Panc1 (cell line): Measurements from ENCODE around the gene BTBD19. TPM values are rescaled to one million over a fixed set of nuclear protein-coding genes. Genes with fewer than 3 reads are reported as not detected.

Experiments
- ATAC-seq: fragments of 200-7000 bp; cut with Tn5 transposase; 2 replicates; pipeline ENCODE4 v1.9.1; 2020; ENCODE audit warnings: mild to moderate bottlenecking, moderate library complexity
- BruUV-seq: library from RNA; stranded (reverse); fragments of 400-500 nt; replicated peaks from 2 replicates; lab custom pipeline; 2021; lab: Mats Ljungman, UMichigan
- CTCF ChIA-PET: fragments of 300-600 bp; sonication (Branson Sonifier 250); formaldehyde crosslinking; loops from one replicate; lab custom pipeline; 2022; ENCODE audit warnings: antibody characterized with exemption; lab: Charles Lee
- POLR2A ChIA-PET: fragments of 300-600 bp; sonication (Branson Sonifier 250); formaldehyde crosslinking; loops from one replicate; lab custom pipeline; 2022; ENCODE audit warnings: antibody characterized with exemption; lab: Charles Lee
- DNase-seq: peaks from one replicate; pipeline ENCODE4 v3.0.0-alpha.2; 2010; ENCODE audit warnings: low read depth, low spot score
- H3K27ac ChIP-seq: 2 replicates; pipeline ENCODE4 v1.5.1; 2011; ENCODE audit warnings: mild to moderate bottlenecking, low read length, inconsistent platforms
- H3K27me3 ChIP-seq: fragments of 200-500 bp; sonication (Bioruptor generic); 2 replicates; pipeline ENCODE4 v1.6.0; 2014; ENCODE audit warnings: low read length, inconsistent platforms; ENCODE audit not compliant: control insufficient read depth, insufficient read depth
- H3K36me3 ChIP-seq: fragments of 200-500 bp; sonication (Bioruptor generic); 2 replicates; pipeline ENCODE4 v1.5.1; 2014; ENCODE audit warnings: inconsistent platforms, mild to moderate bottlenecking, low read length, moderate library complexity; ENCODE audit not compliant: control insufficient read depth, insufficient read depth
- H3K4me1 ChIP-seq: 2 replicates; pipeline ENCODE4 v1.5.1; 2011; ENCODE audit warnings: inconsistent platforms, mild to moderate bottlenecking, low read length, moderate library complexity; ENCODE audit not compliant: control insufficient read depth, insufficient read depth
- H3K4me3 ChIP-seq, 2 experiments: 2 replicates each; pipeline ENCODE4 v1.5.1; 2011 to 2012; ENCODE audit warnings: low read depth in 2 of 2, low read length in 2 of 2, mild to moderate bottlenecking in 2 of 2, inconsistent platforms in 1 of 2, moderate library complexity in 1 of 2
- H3K9me3 ChIP-seq: fragments of 200-500 bp; sonication (Bioruptor generic); 2 replicates; pipeline ENCODE4 v1.5.1; 2014; ENCODE audit warnings: low read depth, mild to moderate bottlenecking, inconsistent platforms, low read length, moderate library complexity; ENCODE audit not compliant: control insufficient read depth, insufficient read depth
- CTCF ChIP-seq: fragments of 450-650 bp; IDR thresholded peaks from 2 replicates; pipeline ENCODE4 v1.5.1; 2017; ENCODE audit warnings: mild to moderate bottlenecking
- POLR2AphosphoS5 ChIP-seq: IDR thresholded peaks from 2 replicates; pipeline ENCODE4 v1.6.1; 2012; ENCODE audit warnings: mild to moderate bottlenecking, low read depth, low read length, moderate library complexity
- SIN3A ChIP-seq: IDR thresholded peaks from 2 replicates; pipeline ENCODE4 v1.6.1; 2012; ENCODE audit warnings: low read depth, mild to moderate bottlenecking, low read length, moderate library complexity, borderline replicate concordance; ENCODE audit not compliant: insufficient read depth
- TCF7L2 ChIP-seq: IDR thresholded peaks from 2 replicates; pipeline ENCODE4 v1.6.1; 2011; ENCODE audit warnings: mild to moderate bottlenecking, low read depth, low read length, inconsistent platforms
- in situ Hi-C: cut with HindIII; loops from 2 replicates; pipeline ENCODE4 v1.10.0; 2016; ENCODE audit warnings: low sequenced_read_pairs, low pct_unique_long_range_greater_than_20kb
- intact Hi-C: fragments of 100-400 bp; cut with micrococcal nuclease; formaldehyde crosslinking; loops from one replicate; pipeline ENCODE4 v1.10.0; 2022; ENCODE audit not compliant: unreplicated experiment
- total RNA-seq: library from RNA; stranded (reverse); gene quantifications from one replicate; pipeline ENCODE4 v1.2.1, GENCODE V29; 2021; ENCODE audit not compliant: unreplicated experiment
- TF ChIP-seq, protein P1 (sequence below), 2 experiments: IDR thresholded peaks; 2 replicates each; pipeline ENCODE4 v1.6.1; 2011 to 2012; ENCODE audit warnings: low read depth in 2 of 2, control low read depth in 1 of 2, low read length in 1 of 2, mild to moderate bottlenecking in 1 of 2, moderate library complexity in 1 of 2; ENCODE audit not compliant: insufficient read depth in 1 of 2

The BTBD19 gene
- total RNA-seq, 1 experiment from 2014 or later: 2.6 TPM

DNA sequence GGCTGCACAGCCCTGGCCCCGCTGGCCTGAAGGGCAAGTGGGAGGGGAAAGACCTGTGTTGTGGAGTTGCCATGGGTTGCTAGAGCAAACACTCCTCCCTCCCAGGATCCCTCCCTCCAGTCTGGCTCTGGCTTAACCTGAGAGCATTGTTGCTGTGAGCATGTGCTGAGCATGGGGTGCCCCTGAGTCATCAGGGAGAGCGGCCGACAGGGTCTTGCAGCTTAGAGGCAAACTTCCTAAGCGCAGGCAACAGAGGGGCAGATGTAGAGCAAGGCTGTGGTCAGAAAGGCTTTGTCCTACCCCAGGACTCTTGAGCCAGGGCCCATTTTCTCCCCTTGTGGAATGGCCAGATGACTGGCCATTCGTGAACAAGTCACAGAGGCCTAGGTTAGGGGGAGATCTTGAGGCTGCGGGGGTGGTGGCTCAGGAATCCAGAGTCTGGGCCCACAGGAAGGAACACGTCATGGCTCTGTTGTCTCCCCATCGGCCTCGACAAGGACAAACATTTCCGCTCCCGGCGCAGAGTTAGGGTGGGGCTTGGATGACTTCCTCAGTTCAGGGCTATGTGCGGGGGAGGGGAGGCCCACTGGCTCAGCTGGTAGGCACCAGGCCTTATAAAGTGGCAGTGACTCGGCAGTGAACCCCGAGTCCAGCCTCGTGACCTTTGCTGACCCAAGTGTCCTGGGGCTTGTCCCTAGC is 810 bp upstream of the BTBD19 start:
- Histone ChIP-seq H3K9me3 (no peaks in the 10 kb centered on the region), H3K4me1 (peaks cover 43% of the 10 kb centered on the region), H3K27ac (peak overlapping the region; percentile 94), H3K36me3 (no peaks in the 10 kb centered on the region), H3K27me3 (no peaks in the 10 kb centered on the region), H3K4me3 (no peak overlapping the region)
- intact Hi-C loops: no loop called here
- ChIA-PET POLR2A (interaction anchor here (1.2 kb wide), 1 partner anchor 12 kb away, joined by 6 read pairs; no protein-coding TSS in a partner anchor), CTCF (no interaction called here)
- BruUV-seq: no TSS peak
- DNase-seq (peak; percentile 95), ATAC-seq (peak; percentile 83)
- in situ Hi-C loops: no loop called here
- TF ChIP-seq SIN3A: no peak
- TF ChIP-seq POLR2AphosphoS5: peak; percentile 50; the same call in 1 of the 2 replicates

DNA sequence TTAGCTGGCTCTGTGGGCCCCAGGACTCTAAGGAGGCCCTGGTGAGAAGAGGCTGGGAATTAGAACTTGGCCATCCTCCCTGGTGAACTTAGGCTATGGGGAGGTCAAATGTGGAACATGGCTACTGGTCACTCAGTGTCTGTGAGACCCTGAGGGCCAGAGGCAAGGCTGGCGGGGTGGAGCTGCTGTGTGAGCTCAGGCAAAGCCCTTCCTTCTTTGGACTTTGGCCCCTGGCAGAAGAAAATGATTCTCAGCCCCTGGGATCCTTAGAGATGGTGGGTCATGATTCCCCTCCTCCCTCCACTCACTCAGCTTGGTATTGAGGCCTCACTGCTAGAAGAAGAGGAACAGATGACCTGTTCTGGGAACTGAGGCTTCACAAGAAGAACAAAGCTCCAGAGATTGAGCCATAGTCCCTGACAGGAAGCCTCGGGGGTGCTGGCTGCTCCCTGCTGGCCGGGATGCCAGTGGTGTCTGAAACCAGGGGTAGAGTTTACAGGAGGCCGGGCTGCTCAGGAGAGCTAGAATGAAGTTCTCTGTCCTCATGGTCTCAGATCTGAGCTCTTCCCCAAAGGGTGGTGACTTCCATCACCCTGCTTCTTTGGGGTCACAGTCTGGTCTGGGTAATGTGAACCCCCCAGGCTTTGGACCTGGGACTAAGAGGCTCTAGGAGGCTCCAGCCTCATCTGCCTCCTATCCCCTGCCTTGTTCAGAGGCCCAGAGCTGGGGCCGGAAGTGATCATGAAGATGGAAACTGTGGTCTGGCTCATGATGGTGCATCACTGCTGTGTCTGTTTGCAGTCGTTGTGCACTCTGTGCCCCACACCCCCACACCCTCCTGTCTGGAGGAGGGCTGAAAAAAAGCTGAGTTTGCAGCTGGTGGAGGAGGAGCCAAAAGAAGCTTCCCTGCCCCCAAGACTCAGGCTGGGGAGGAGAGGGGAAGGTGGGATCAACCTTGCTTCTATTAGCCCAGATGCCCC is 905 bp downstream of the BTBD19 start:
- intact Hi-C loops: no loop called here
- POLR2A ChIA-PET: interaction anchor here (0.8 to 1.7 kb wide), 2 partner anchors 10 to 79 kb away, joined by 7 to 8 read pairs; partner anchors contain the start of gene RNU5D-1
- Histone ChIP-seq H3K36me3 (no peaks in the 10 kb centered on the region), H3K27me3 (no peaks in the 10 kb centered on the region), H3K4me1 (peaks cover 47% of the 10 kb centered on the region), H3K9me3 (no peaks in the 10 kb centered on the region), H3K4me3 (no peak overlapping the region; a peak in 1 of 4 replicates), H3K27ac (peak overlapping the region; percentile 94)
- TF ChIP-seq SIN3A: no peak
- TF ChIP-seq, protein P1, sequence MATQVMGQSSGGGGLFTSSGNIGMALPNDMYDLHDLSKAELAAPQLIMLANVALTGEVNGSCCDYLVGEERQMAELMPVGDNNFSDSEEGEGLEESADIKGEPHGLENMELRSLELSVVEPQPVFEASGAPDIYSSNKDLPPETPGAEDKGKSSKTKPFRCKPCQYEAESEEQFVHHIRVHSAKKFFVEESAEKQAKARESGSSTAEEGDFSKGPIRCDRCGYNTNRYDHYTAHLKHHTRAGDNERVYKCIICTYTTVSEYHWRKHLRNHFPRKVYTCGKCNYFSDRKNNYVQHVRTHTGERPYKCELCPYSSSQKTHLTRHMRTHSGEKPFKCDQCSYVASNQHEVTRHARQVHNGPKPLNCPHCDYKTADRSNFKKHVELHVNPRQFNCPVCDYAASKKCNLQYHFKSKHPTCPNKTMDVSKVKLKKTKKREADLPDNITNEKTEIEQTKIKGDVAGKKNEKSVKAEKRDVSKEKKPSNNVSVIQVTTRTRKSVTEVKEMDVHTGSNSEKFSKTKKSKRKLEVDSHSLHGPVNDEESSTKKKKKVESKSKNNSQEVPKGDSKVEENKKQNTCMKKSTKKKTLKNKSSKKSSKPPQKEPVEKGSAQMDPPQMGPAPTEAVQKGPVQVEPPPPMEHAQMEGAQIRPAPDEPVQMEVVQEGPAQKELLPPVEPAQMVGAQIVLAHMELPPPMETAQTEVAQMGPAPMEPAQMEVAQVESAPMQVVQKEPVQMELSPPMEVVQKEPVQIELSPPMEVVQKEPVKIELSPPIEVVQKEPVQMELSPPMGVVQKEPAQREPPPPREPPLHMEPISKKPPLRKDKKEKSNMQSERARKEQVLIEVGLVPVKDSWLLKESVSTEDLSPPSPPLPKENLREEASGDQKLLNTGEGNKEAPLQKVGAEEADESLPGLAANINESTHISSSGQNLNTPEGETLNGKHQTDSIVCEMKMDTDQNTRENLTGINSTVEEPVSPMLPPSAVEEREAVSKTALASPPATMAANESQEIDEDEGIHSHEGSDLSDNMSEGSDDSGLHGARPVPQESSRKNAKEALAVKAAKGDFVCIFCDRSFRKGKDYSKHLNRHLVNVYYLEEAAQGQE (IDR thresholded peaks at IDR 0.05; ENCODE audit: insufficient read depth in 1 of 2, low read depth in 2 of 2, low read length in 1 of 2): no peak
- TF ChIP-seq POLR2AphosphoS5: no peak
- no peak for TF ChIP-seq TCF7L2
- no peak for TF ChIP-seq CTCF
- BruUV-seq: no TSS peak
- in situ Hi-C loops: no loop called here
- no peak for DNase-seq
- no peak for ATAC-seq
- CTCF ChIA-PET: interaction anchor here (0.5 to 1.2 kb wide), 3 partner anchors 15 to 78 kb away, joined by 3 to 5 read pairs (median 4); partner anchors contain the start of gene RNU5D-1
